Osteocyte (in vitro differentiated cells): Measurements from ENCODE around the gene TMEM8B. TPM values are rescaled to one million over a fixed set of nuclear protein-coding genes. Genes with fewer than 3 reads are reported as not detected.

Source experiments
- DNase-seq: peaks from one replicate; pipeline ENCODE4 v3.0.0; 2021; ENCODE audit warnings: mixed read lengths; ENCODE audit not compliant: unreplicated experiment; ENCODE audit errors: extremely low spot score
- H3K27ac Mint-ChIP-seq: one replicate; pipeline ENCODE4 v1.8.0; 2021; ENCODE audit warnings: mild to moderate bottlenecking, mixed read lengths; ENCODE audit not compliant: unreplicated experiment
- H3K27me3 Mint-ChIP-seq: one replicate; pipeline ENCODE4 v1.8.0; 2021; ENCODE audit warnings: mixed read lengths; ENCODE audit not compliant: unreplicated experiment
- H3K36me3 Mint-ChIP-seq: one replicate; pipeline ENCODE4 v1.8.0; 2021; ENCODE audit warnings: mixed read lengths; ENCODE audit not compliant: unreplicated experiment
- H3K4me1 Mint-ChIP-seq: one replicate; pipeline ENCODE4 v1.8.0; 2021; ENCODE audit warnings: mixed read lengths; ENCODE audit not compliant: unreplicated experiment
- H3K4me3 Mint-ChIP-seq: one replicate; pipeline ENCODE4 v1.8.0; 2021; ENCODE audit warnings: mild to moderate bottlenecking, moderate library complexity, mixed read lengths; ENCODE audit not compliant: unreplicated experiment
- H3K9me3 Mint-ChIP-seq: one replicate; pipeline ENCODE4 v1.8.0; 2021; ENCODE audit warnings: mixed read lengths; ENCODE audit not compliant: unreplicated experiment
- CTCF ChIP-seq: fragments of 200-600 bp; sonication (generic); IDR thresholded peaks from 2 replicates; pipeline ENCODE4 v1.5.0; 2021; ENCODE audit warnings: antibody characterized with exemption, mild to moderate bottlenecking, moderate library complexity
- total RNA-seq: library from RNA; stranded (reverse); gene quantifications from 2 replicates; pipeline ENCODE4 v1.2.1, GENCODE V29; 2021

TMEM8B gene
- total RNA-seq, 1 donor from 2014 or later, result 29.9 TPM

GRCh38 chr9:35811381-35812024, 17.5 kb upstream of the TMEM8B start:
- Mint-ChIP-seq H3K4me1 (peaks cover 32% of the 10 kb centered on the region), H3K27me3 (no peaks in the 10 kb centered on the region), H3K9me3 (no peaks in the 10 kb centered on the region), H3K27ac (peak overlapping the region; percentile 92), H3K4me3 (peak overlapping the region; percentile 86), H3K36me3 (peaks cover 10% of the 10 kb centered on the region)
- DNase-seq, result no peak
- no peak for TF ChIP-seq CTCF

DNA sequence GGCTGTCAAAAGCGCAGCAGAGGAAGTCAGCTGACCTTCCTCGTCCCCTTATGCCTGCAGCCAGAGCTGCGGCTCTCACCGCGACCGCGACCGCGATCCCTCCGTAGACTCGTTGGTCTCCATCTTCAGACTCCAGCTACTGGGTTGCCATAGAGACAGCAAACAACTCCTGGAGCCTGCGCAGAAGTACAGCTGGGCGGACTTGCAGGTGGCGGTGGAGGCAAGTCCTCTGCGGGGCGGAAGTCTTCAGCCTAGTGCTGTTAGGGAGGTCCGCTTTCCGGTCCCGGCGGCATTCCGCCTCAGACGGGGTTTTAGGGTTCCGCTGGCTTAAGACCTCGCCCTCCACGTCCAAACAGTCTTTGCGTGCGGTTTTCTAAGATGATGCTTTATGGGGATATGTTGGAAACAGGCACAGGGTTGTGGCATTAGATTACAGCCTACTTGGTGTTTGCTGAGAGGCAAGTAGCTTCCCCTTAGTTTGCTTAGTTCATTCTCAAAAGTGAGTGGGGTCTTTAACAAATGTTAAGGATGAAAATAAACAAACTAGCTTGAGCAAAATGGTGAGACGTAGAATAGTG, 16.9 kb upstream of the TMEM8B start, which contains the start of gene SPAG8:
SPAG8 (minus strand) TSS at position 238 of the 578 bp plus-strand sequence; CDS start at position 123, 115 bp downstream.
- peaks cover 36% of the 10 kb centered on the region for H3K4me1 Mint-ChIP-seq
- H3K36me3 Mint-ChIP-seq, result peaks cover 6% of the 10 kb centered on the region
- H3K27me3 Mint-ChIP-seq, result no peaks in the 10 kb centered on the region
- H3K27ac Mint-ChIP-seq, result peak within 1 kb of the TSS; percentile 92
- no peak for TF ChIP-seq CTCF
- no peaks in the 10 kb centered on the region for H3K9me3 Mint-ChIP-seq
- H3K4me3 Mint-ChIP-seq, result peak within 1 kb of the TSS; percentile 86
- DNase-seq, result peak; percentile 96

DNA sequence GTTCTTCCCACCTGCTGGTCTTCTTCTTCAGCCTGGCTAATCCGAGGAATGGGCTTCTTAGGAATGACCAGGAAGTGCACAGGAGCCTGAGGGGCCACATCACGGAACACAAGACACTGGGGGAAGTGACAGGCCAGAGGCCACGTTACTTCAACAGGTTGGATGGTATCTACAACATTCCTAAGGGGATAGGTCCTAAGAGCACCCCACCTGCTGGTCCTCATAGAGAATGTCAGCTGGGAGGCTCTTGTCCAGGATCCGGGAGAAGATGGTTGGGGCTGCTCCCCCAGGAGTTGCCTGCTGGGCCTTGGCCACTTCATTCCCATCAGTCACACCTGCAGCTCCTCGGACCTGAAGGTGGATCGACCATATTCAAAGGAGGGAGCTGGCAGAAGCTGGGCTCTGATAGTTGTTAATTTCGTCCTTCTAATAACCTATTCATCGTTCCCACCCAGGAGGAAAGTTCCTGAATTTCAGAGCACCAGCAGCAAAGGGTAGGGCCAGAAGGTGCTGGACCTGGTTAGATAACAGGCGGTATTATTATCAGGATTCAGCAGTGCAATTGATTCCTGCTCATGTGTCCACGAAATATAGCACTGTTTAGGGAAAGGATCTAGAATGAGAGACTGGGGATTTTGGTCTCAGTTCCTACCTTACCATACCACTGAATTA, 15.5 kb upstream of the TMEM8B start:
- Mint-ChIP-seq H3K4me3 (peak overlapping the region; percentile 83), H3K4me1 (peaks cover 36% of the 10 kb centered on the region), H3K27ac (no peak overlapping the region), H3K27me3 (peaks cover 3% of the 10 kb centered on the region), H3K9me3 (no peaks in the 10 kb centered on the region), H3K36me3 (no peaks in the 10 kb centered on the region)
- no peak for DNase-seq
- peak; percentile 29 for TF ChIP-seq CTCF

- Mint-ChIP-seq H3K4me1 (peaks cover 36% of the 10 kb centered on the region), H3K9me3 (no peaks in the 10 kb centered on the region), H3K27ac (peak overlapping the region; percentile 89), H3K36me3 (no peaks in the 10 kb centered on the region), H3K27me3 (peaks cover 3% of the 10 kb centered on the region), H3K4me3 (peak overlapping the region; percentile 83)
- peak; percentile 47 for TF ChIP-seq CTCF
- no peak for DNase-seq
These were observed 14.8 kb upstream of the TMEM8B start for GRCh38 chr9:35814106-35814840.
